Measurements from ENCODE around the gene FGD4. TPM values are rescaled to one million over a fixed set of nuclear protein-coding genes. Genes with fewer than 3 reads are reported as not detected.

FGD4 gene
- total RNA-seq, 4 donors from 2014 or later, result 85.8 to 135 (median 123) TPM

GRCh38 chr12:32566663-32567295 is 167.4 kb downstream of the FGD4 start:
- Histone ChIP-seq H3K27ac (peak overlapping the region in 2 of 4 donors; percentile 4 to 45), H3K36me3 (peaks cover 0 to 8% (median 0%) of the 10 kb centered on the region in 3 donors), H3K27me3 (no peaks in the 10 kb centered on the region), H3K4me1 (peaks cover 0 to 21% (median 0%) of the 10 kb centered on the region in 4 donors), H3K9me3 (no peaks in the 10 kb centered on the region), H3K4me3 (no peak overlapping the region)
- no peak for TF ChIP-seq POLR2A (IDR thresholded peaks at IDR 0.05)
- TF ChIP-seq CTCF (IDR thresholded peaks at IDR 0.05), result no peak
- no peak for DNase-seq

- peaks cover 0 to 8% (median 0%) of the 10 kb centered on the region in 3 donors for H3K36me3 ChIP-seq
- no peak for DNase-seq
- H3K4me1 ChIP-seq, result peaks cover 0 to 21% (median 0%) of the 10 kb centered on the region in 4 donors
- H3K27me3 ChIP-seq, result no peaks in the 10 kb centered on the region
- H3K27ac ChIP-seq, result peak overlapping the region in 1 of 4 donors; percentile 4
- H3K9me3 ChIP-seq, result no peaks in the 10 kb centered on the region
- TF ChIP-seq CTCF (IDR thresholded peaks at IDR 0.05), result no peak
- no peak for TF ChIP-seq POLR2A (IDR thresholded peaks at IDR 0.05)
- no peak overlapping the region for H3K4me3 ChIP-seq
Measured at GRCh38 chr12:32567296-32567674, 167.9 kb downstream of the FGD4 start.

GRCh38 chr12:32568228-32568627 is 168.9 kb downstream of the FGD4 start:
- Histone ChIP-seq H3K4me1 (peaks cover 0 to 21% (median 0%) of the 10 kb centered on the region in 4 donors), H3K27ac (no peak overlapping the region)

GRCh38 chr12:32569259-32569658 is 169.9 kb downstream of the FGD4 start:
- no peak for TF ChIP-seq POLR2A (IDR thresholded peaks at IDR 0.05)
- TF ChIP-seq CTCF (IDR thresholded peaks at IDR 0.05), result no peak
- H3K9me3 ChIP-seq, result no peaks in the 10 kb centered on the region
- no peak for DNase-seq
- peaks cover 0 to 21% (median 0%) of the 10 kb centered on the region in 4 donors for H3K4me1 ChIP-seq
- no peak overlapping the region for H3K27ac ChIP-seq
- peaks cover 0 to 8% (median 0%) of the 10 kb centered on the region in 3 donors for H3K36me3 ChIP-seq
- H3K27me3 ChIP-seq, result no peaks in the 10 kb centered on the region
- H3K4me3 ChIP-seq, result no peak overlapping the region

More at GRCh38 chr12:32568228-32568627, 168.9 kb downstream of the FGD4 start:
- H3K36me3 ChIP-seq, result peaks cover 0 to 8% (median 0%) of the 10 kb centered on the region in 3 donors
- TF ChIP-seq POLR2A (IDR thresholded peaks at IDR 0.05) (no peak), CTCF (IDR thresholded peaks at IDR 0.05) (no peak)
- H3K9me3 ChIP-seq, result no peaks in the 10 kb centered on the region
- no peak overlapping the region for H3K4me3 ChIP-seq
- DNase-seq, result no peak
- no peaks in the 10 kb centered on the region for H3K27me3 ChIP-seq

GRCh38 chr12:32574585-32574984 is 175.2 kb downstream of the FGD4 start:
- Histone ChIP-seq H3K27me3 (no peaks in the 10 kb centered on the region), H3K36me3 (peaks cover 0 to 28% (median 0%) of the 10 kb centered on the region in 3 donors), H3K4me3 (no peak overlapping the region), H3K27ac (no peak overlapping the region), H3K9me3 (no peaks in the 10 kb centered on the region), H3K4me1 (no peaks in the 10 kb centered on the region)
- no peak for DNase-seq
- no peak for TF ChIP-seq CTCF (IDR thresholded peaks at IDR 0.05)
- no peak for TF ChIP-seq POLR2A (IDR thresholded peaks at IDR 0.05)
